K562 (cell line): Measurements from ENCODE around the gene ERBB4. TPM values are rescaled to one million over a fixed set of nuclear protein-coding genes. Genes with fewer than 3 reads are reported as not detected.

Experiments used
- ATAC-seq: fragments of 200-7000 bp; cut with Tn5 transposase; 3 replicates; pipeline ENCODE4 v1.9.1; 2020; ENCODE audit warnings: moderate library complexity
- BruUV-seq: library from RNA; stranded (reverse); fragments of 400-500 nt; replicated peaks from 2 replicates; lab custom pipeline; 2021; lab: Mats Ljungman, UMichigan
- CTCF ChIA-PET: fragments of 300-600 bp; formaldehyde crosslinking; extraction: SDS; loops from one replicate; lab custom pipeline; 2021; ENCODE audit warnings: low intra/inter-chr PET ratio; lab: Yijun Ruan, JAX
- POLR2A ChIA-PET: fragments of 300-600, 350-650 bp; sonication (Branson Sonifier 250); formaldehyde crosslinking; extraction: SDS; loops from one replicate; lab custom pipeline; 2021; ENCODE audit warnings: antibody characterized with exemption, inconsistent platforms; lab: Yijun Ruan, JAX
- DNase-seq, 4 experiments: peaks; one replicate each; pipeline versions ENCODE4 v3.0.0 to v3.0.0-alpha.2; 2011 to 2018; ENCODE audit warnings: low spot score in 3 of 4, mixed read lengths in 3 of 4; ENCODE audit errors: extremely low read depth in 1 of 4
- FAIRE-seq: peaks from 2 replicates; lab custom pipeline; 2011; peaks lifted over from hg19 to GRCh38; lab: Jason Lieb, UNC
- H2AFZ ChIP-seq: 2 replicates; pipeline ENCODE4 v1.6.0; 2011; ENCODE audit warnings: low read depth, low read length, control low read depth, inconsistent platforms
- H3K27ac ChIP-seq: fragments of 200-600 bp; 3 replicates; pipeline ENCODE4 v1.8.0; 2011; ENCODE audit warnings: low read depth, mild to moderate bottlenecking, control low read depth, inconsistent platforms, low read length, moderate library complexity, mixed read lengths; ENCODE audit errors: extremely low read depth
- H3K27me3 ChIP-seq, 2 experiments: fragments of 300-600 bp in 1 of 2; 2 replicates in 1 of 2; 3 replicates in 1 of 2; pipeline versions ENCODE4 v1.6.0 to v1.8.0; 2011; ENCODE audit warnings: inconsistent platforms in 2 of 2, low read length in 2 of 2, mild to moderate bottlenecking in 1 of 2, mixed read lengths in 1 of 2, moderate library complexity in 1 of 2; ENCODE audit not compliant: control insufficient read depth in 2 of 2, insufficient read depth in 2 of 2
- H3K36me3 ChIP-seq: fragments of 300-600 bp; 3 replicates; pipeline ENCODE4 v1.8.0; 2011; ENCODE audit warnings: mild to moderate bottlenecking, low read length, inconsistent platforms; ENCODE audit not compliant: control insufficient read depth, insufficient read depth
- H3K4me1 ChIP-seq, 2 experiments: fragments of 200-600 bp in 1 of 2; replicated peaks in 1 of 2; 2 replicates in 1 of 2; 3 replicates in 1 of 2; pipeline versions ENCODE4 v1.5.1 to v1.8.0; 2011; ENCODE audit warnings: inconsistent platforms in 2 of 2, low read length in 2 of 2, mild to moderate bottlenecking in 1 of 2, mixed read lengths in 1 of 2, moderate library complexity in 1 of 2; ENCODE audit not compliant: control insufficient read depth in 2 of 2, insufficient read depth in 2 of 2
- H3K4me2 ChIP-seq: 2 replicates; pipeline ENCODE4 v1.6.1; 2011; ENCODE audit warnings: low read length, control low read depth, inconsistent platforms, mixed read lengths; ENCODE audit not compliant: insufficient read depth
- H3K4me3 ChIP-seq: fragments of 200-600 bp; sonication (generic), shearing (Covaris generic); 2 replicates; pipeline ENCODE4 v1.5.1; 2016; ENCODE audit warnings: control low read depth, inconsistent platforms
- H3K79me2 ChIP-seq: fragments of 200-600 bp; 3 replicates; pipeline ENCODE4 v1.8.0; 2011; ENCODE audit warnings: low read length, inconsistent platforms; ENCODE audit not compliant: control insufficient read depth, insufficient read depth
- H3K9ac ChIP-seq, 2 experiments: 2 replicates each; pipeline versions ENCODE4 v1.6.0 to v1.6.1; 2011; ENCODE audit warnings: low read depth in 2 of 2, low read length in 2 of 2, control low read depth in 1 of 2, inconsistent platforms in 1 of 2, mild to moderate bottlenecking in 1 of 2, mixed read lengths in 1 of 2; ENCODE audit not compliant: insufficient read depth in 1 of 2
- H3K9me1 ChIP-seq: one replicate; pipeline ENCODE4 v1.6.0; 2011; ENCODE audit warnings: inconsistent platforms, mild to moderate bottlenecking, low read length, moderate library complexity; ENCODE audit not compliant: control insufficient read depth, insufficient read depth
- H3K9me3 ChIP-seq: replicated peaks from 2 replicates; pipeline ENCODE4 v1.5.1; 2011; ENCODE audit warnings: low read depth, low read length, inconsistent platforms; ENCODE audit not compliant: control insufficient read depth, insufficient read depth
- H4K20me1 ChIP-seq: replicated peaks from 2 replicates; pipeline ENCODE4 v1.6.1; 2011; ENCODE audit warnings: low read length, inconsistent platforms, mixed read lengths; ENCODE audit not compliant: control insufficient read depth, insufficient read depth
- BRF1 ChIP-seq: IDR thresholded peaks from 3 replicates; pipeline ENCODE4 v1.6.1; 2011; ENCODE audit warnings: borderline replicate concordance, mild to moderate bottlenecking; ENCODE audit not compliant: insufficient read length; ENCODE audit errors: extremely low read depth
- ELF2 ChIP-seq: fragments of 250-450 bp; sonication (Bioruptor Pico); IDR thresholded peaks from 2 replicates; pipeline ENCODE4 v1.5.0; 2021; ENCODE audit warnings: mild to moderate bottlenecking
- ETV1 ChIP-seq: fragments of 450-650 bp; conservative IDR thresholded peaks from 2 replicates; pipeline ENCODE4 v1.6.1; 2016; ENCODE audit warnings: missing genetic modification characterization, control low read depth, low read depth, missing compliant biosample characterization
- POLR3A ChIP-seq: IDR thresholded peaks from 2 replicates; pipeline ENCODE4 v1.6.1; 2011; ENCODE audit warnings: borderline replicate concordance, mild to moderate bottlenecking, moderate library complexity; ENCODE audit not compliant: insufficient read length, insufficient read depth; ENCODE audit errors: extremely low read depth
- SAFB ChIP-seq: fragments of 200-400 bp; formaldehyde crosslinking; IDR thresholded peaks from 2 replicates; pipeline ENCODE4 v1.6.1; 2017; ENCODE audit warnings: low read depth, low read length, borderline replicate concordance
- ZKSCAN8 ChIP-seq: fragments of 200-800 bp; sonication (Bioruptor generic); IDR thresholded peaks from 2 replicates; pipeline ENCODE4 v1.6.1; 2016; ENCODE audit warnings: missing genetic modification characterization, missing compliant biosample characterization
- ZNF239 ChIP-seq: fragments of 250-450 bp; sonication (Bioruptor Pico); IDR thresholded peaks from 2 replicates; pipeline ENCODE4 v1.4.0; 2020; ENCODE audit warnings: mild to moderate bottlenecking
- WGBS: fragments of 100-300 bp; shearing (Covaris generic); methylation state at CpG from one replicate; pipeline ENCODE4 v1.1.6; 2016; ENCODE audit warnings: low coverage, mixed read lengths; ENCODE audit not compliant: insufficient coverage; ENCODE audit errors: missing lambda C conversion rate; 5-methylcytosine and 5-hydroxymethylcytosine counted together
- in situ Hi-C: fragments of 300-500 bp; cut with MboI; formaldehyde crosslinking; loops from 4 replicates; pipeline ENCODE4 v1.15.0; 2018; ENCODE audit warnings: inconsistent platforms, mixed read lengths
- intact Hi-C: fragments of 100-400 bp; cut with micrococcal nuclease; formaldehyde crosslinking; loops from 2 replicates; pipeline ENCODE4 v1.14.2; 2022
- polyA plus RNA-seq, 8 experiments: library from polyadenylated mRNA; depleted of rRNA in 4 of 8; stranded (reverse) in 5 of 8; unstranded in 3 of 8; fragments of >200 nt; fragmentation: Nextera tagmentation in 2 of 8; fragmentation: Illumina TruSeq in 1 of 8; extraction: Ambion mirVana in 2 of 8; extraction: Trizol in 1 of 8; gene quantifications; 2 replicates each; pipeline versions ENCODE4 v1.2.1 to v1.2.3, GENCODE V29; 2011 to 2014; ENCODE audit warnings: inconsistent platforms in 1 of 8, missing spikeins in 1 of 8
- total RNA-seq, 7 experiments: library from RNA; depleted of rRNA in 6 of 7; stranded (reverse); fragments of >200 nt in 6 of 7; fragmentation: Illumina TruSeq in 2 of 7; extraction: Trizol in 2 of 7; gene quantifications; 2 replicates each; pipeline versions ENCODE4 v1.2.1 to v1.2.3, GENCODE V29; 2011 to 2021; ENCODE audit warnings: low replicate concordance in 1 of 7
- TF ChIP-seq, protein P1 (sequence below): sonication (generic); formaldehyde crosslinking; IDR thresholded peaks from 2 replicates; pipeline ENCODE4 v1.8.0; 2023; ENCODE audit warnings: missing genetic modification reagents, mild to moderate bottlenecking, borderline replicate concordance
- TF ChIP-seq, protein P2 (sequence below): fragments of 450-650 bp; IDR thresholded peaks from 2 replicates; pipeline ENCODE4 v1.6.1; 2017; ENCODE audit warnings: antibody characterized with exemption, mild to moderate bottlenecking

Gene ERBB4
- total and polyA plus RNA-seq, 9 of the 15 experiments (the other 6 are each of a cell fraction or from before 2014, with no cell fraction given): not detected

DNA sequence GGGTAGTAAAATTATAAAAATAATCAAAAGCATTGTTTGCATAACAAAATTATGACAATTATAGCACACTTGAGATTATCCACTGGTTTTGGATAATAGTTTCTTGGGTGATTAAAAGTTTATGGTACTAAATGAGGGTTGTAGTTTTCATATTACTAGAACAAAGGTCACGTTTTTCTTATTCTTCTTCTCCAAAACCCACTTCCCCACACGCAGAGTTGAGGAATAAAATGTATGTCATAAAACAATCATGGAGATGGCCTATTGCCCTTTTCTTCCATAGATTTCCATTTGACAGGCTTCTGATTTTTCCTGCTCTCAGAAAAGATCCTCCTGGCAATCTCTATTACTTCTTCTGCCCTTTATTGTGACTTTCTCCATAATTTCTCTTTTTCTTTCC lies 863.9 kb downstream of the ERBB4 start (continued):
- TF ChIP-seq, protein P1, sequence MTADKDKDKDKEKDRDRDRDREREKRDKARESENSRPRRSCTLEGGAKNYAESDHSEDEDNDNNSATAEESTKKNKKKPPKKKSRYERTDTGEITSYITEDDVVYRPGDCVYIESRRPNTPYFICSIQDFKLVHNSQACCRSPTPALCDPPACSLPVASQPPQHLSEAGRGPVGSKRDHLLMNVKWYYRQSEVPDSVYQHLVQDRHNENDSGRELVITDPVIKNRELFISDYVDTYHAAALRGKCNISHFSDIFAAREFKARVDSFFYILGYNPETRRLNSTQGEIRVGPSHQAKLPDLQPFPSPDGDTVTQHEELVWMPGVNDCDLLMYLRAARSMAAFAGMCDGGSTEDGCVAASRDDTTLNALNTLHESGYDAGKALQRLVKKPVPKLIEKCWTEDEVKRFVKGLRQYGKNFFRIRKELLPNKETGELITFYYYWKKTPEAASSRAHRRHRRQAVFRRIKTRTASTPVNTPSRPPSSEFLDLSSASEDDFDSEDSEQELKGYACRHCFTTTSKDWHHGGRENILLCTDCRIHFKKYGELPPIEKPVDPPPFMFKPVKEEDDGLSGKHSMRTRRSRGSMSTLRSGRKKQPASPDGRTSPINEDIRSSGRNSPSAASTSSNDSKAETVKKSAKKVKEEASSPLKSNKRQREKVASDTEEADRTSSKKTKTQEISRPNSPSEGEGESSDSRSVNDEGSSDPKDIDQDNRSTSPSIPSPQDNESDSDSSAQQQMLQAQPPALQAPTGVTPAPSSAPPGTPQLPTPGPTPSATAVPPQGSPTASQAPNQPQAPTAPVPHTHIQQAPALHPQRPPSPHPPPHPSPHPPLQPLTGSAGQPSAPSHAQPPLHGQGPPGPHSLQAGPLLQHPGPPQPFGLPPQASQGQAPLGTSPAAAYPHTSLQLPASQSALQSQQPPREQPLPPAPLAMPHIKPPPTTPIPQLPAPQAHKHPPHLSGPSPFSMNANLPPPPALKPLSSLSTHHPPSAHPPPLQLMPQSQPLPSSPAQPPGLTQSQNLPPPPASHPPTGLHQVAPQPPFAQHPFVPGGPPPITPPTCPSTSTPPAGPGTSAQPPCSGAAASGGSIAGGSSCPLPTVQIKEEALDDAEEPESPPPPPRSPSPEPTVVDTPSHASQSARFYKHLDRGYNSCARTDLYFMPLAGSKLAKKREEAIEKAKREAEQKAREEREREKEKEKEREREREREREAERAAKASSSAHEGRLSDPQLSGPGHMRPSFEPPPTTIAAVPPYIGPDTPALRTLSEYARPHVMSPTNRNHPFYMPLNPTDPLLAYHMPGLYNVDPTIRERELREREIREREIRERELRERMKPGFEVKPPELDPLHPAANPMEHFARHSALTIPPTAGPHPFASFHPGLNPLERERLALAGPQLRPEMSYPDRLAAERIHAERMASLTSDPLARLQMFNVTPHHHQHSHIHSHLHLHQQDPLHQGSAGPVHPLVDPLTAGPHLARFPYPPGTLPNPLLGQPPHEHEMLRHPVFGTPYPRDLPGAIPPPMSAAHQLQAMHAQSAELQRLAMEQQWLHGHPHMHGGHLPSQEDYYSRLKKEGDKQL (CRISPR knock-in tag): no peak

DNA sequence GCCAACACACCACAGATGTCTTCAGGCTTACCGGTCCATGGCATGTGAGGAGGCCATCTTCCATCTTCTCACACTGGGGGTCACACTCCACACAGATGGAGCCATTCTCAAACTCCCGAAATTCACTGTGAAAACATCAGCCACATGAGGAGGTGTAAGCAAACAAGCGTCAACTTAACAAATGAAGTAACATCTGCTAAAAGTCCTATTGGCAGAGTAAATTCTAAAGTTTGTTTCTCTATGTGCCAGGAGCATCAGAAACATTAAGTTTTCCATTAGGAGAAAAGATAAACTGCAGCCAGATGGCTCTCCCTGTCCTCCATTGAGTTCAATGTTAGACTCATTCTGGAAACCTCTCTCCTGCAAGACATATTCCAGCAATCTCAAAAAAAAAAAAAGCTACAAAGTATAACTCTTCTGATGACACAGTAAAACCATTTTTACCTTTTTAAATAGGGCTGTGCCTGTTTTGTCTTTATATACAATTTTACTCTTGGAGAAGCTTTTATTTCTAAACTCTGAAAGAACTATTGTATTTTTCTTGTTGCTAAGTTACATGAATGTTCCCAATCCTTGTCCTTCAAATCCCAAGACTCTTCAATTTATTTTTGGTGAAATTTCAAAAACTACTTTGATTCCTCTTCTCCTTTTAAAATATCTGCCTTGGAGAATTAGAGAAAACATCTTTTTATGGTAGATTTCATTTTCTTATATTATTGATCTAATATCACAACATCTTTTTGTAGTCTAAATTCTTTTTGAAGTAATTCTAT lies 865.3 kb downstream of the ERBB4 start:
- in situ Hi-C loops: no loop called here
- WGBS: 0% methylated on average over 2 of the region's 3 CpGs
- no peaks in the 10 kb centered on the region for H3K9me1 ChIP-seq
- no peak overlapping the region for H3K4me3 ChIP-seq
- H3K36me3 ChIP-seq: no peaks in the 10 kb centered on the region
- DNase-seq: no peak
- H3K27me3 ChIP-seq: no peaks in the 10 kb centered on the region
- H3K9ac ChIP-seq: no peak overlapping the region
- no peak overlapping the region for H3K27ac ChIP-seq
- POLR2A ChIA-PET: no interaction called here
- intact Hi-C loops: no loop called here
- no peaks in the 10 kb centered on the region for H3K9me3 ChIP-seq
- H3K79me2 ChIP-seq: no peaks in the 10 kb centered on the region
- no peak for FAIRE-seq
- H4K20me1 ChIP-seq: no peaks in the 10 kb centered on the region
- TF ChIP-seq, protein P2, sequence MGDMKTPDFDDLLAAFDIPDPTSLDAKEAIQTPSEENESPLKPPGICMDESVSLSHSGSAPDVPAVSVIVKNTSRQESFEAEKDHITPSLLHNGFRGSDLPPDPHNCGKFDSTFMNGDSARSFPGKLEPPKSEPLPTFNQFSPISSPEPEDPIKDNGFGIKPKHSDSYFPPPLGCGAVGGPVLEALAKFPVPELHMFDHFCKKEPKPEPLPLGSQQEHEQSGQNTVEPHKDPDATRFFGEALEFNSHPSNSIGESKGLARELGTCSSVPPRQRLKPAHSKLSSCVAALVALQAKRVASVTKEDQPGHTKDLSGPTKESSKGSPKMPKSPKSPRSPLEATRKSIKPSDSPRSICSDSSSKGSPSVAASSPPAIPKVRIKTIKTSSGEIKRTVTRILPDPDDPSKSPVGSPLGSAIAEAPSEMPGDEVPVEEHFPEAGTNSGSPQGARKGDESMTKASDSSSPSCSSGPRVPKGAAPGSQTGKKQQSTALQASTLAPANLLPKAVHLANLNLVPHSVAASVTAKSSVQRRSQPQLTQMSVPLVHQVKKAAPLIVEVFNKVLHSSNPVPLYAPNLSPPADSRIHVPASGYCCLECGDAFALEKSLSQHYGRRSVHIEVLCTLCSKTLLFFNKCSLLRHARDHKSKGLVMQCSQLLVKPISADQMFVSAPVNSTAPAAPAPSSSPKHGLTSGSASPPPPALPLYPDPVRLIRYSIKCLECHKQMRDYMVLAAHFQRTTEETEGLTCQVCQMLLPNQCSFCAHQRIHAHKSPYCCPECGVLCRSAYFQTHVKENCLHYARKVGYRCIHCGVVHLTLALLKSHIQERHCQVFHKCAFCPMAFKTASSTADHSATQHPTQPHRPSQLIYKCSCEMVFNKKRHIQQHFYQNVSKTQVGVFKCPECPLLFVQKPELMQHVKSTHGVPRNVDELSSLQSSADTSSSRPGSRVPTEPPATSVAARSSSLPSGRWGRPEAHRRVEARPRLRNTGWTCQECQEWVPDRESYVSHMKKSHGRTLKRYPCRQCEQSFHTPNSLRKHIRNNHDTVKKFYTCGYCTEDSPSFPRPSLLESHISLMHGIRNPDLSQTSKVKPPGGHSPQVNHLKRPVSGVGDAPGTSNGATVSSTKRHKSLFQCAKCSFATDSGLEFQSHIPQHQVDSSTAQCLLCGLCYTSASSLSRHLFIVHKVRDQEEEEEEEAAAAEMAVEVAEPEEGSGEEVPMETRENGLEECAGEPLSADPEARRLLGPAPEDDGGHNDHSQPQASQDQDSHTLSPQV: no peak
- TF ChIP-seq ELF2 (no peak), POLR3A (no peak), SAFB (no peak), ZKSCAN8 (CRISPR knock-in tag) (no peak), ETV1 (tag) (no peak), BRF1 (no peak), ZNF239 (CRISPR knock-in tag) (no peak)
- no TSS peak for BruUV-seq
- no peak for ATAC-seq
- H3K4me2 ChIP-seq: no peak overlapping the region
- H2AFZ ChIP-seq: no peak overlapping the region
- no peaks in the 10 kb centered on the region for H3K4me1 ChIP-seq
- CTCF ChIA-PET: no interaction called here
